Left lobe of liver (tissue), 2 donors: Measurements from ENCODE around the gene QPCTL. TPM values are rescaled to one million over a fixed set of nuclear protein-coding genes. Genes with fewer than 3 reads are reported as not detected.
"Not testable (repeated sequence)": the region's sequence is repeated elsewhere in the genome, so short reads cannot be mapped to it uniquely, and the experiment has no call there.

ENCODE experiments used
- ATAC-seq: fragments of 200-7000 bp; cut with Tn5 transposase; one replicate; pipeline ENCODE4 v1.9.1; 2020; ENCODE audit warnings: mild to moderate bottlenecking, moderate library complexity
- DNase-seq: peaks from one replicate; pipeline ENCODE4 v3.0.0-alpha.2; 2020; ENCODE audit warnings: low spot score
- total RNA-seq: library from RNA; stranded (reverse); gene quantifications from one replicate; pipeline ENCODE4 v1.2.1, GENCODE V29; 2021
- donor health status: DM: no; HTN: no; CAD: no; lungs with moderate emphysema.
- donor health status: DM: no; HTN: yes; CAD: no.

QPCTL gene
- total RNA-seq, 1 donor from 2014 or later = 7.8 TPM

DNA sequence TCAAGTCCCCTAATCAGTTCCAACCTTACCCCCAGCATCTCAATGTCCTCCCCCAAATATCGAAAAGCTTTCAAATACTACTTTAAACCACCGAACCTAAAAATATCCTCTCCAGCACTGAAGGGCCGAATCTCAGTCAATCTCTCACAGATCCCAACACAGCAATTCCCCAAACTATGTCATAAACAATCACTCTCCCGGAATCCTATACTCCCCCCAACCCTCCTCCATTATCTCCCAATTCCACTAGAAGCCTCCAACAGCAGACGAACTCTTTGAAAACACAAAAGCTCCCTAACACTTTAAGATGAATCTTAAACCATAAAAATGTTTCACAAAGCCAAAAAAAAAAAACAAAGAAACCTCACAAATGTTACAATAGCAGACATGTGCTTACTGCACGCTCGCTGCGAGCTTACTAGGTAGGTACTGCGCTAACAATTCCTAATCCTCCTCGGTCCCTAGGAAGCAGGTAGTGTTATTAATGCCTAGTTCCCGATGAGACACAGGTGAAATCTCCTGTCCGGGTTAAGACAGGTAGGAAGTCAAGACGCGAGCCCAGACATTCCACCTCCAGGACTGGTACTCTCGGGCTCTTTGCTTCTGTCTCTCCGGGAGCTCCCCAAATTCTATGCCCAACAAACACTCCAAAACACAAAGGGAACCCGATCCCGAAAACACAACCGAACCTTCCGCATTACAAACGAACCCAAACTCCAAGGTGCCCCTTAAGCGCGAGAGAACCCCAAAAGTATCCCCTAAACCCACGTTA lies 24.1 kb downstream of the QPCTL start:
- DNase-seq = no peak
- no peak for ATAC-seq

DNA sequence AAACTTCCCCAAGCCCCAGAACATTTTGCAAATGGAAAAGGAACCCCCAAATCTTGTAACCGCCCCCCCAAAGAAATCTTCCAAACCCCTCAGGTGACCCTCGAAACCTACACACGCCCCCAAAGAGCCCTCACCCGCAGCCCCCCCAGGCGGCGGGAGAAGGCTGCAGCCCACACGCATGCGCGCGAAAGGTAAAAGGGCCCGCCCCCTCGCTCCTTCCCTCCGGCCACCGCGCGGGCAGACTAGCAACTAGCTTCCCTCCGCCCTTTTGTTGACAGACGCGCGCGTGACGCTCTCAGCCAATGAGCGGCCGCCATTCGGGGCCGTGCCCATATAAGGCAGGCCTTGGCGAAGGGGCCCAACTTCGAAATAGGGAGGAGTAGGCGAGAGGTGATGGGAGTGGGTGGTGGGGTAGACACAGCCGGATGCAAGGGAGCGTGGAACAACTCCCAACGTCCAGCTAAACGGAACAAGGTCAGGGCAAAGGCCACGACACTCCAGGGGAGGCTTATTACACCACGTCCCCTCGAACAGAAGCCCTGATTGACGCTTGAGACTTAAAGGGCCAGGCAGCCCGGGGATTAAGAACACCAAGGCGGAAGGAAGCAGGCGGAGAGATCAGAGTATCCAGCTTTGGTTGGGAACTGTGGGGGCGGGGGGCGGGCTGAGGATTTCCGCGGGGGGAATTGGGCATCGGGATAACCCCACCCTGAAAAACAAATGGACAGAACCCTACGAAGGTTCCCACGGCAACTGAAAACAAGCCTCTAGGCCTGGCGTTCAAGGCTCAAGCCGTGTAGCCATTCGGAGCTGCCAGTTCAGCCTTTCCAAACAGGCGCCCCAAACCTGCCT lies 24.9 kb downstream of the QPCTL start:
- peak; percentile 100 for DNase-seq
- peak; percentile 89 for ATAC-seq

DNA sequence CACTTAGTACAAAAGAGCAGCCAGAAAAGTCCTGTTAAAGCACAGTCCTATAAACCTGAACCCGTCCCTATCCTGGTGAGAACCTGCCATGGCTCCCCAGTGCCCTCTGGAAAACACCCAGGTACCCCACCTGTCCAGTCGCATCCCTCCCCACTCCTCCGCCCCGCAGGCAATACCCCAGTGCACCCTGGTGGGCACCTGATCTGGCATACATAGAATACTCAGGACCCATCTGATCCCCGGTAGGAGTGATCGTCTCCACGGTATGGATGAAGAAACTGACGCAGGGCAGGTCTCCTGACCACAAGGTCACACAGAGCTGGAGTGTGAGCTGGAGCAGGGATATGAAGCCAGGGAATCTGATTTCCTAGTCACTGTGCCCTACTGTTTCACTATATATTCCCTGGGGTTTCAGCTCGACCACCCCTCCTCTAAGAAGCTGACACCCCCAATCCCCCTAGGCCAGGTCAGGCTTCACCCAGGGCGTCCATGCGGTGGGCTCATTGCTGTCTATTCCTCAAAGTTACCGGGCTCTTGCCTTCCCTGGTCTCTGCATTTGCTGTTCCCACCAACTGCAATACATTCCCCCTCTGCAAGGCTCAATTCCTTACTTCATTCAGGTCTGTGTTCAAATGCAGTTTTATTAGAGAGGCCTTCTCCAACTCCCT lies 25.7 kb downstream of the QPCTL start:
- DNase-seq = peak; percentile 52
- no peak for ATAC-seq

DNA sequence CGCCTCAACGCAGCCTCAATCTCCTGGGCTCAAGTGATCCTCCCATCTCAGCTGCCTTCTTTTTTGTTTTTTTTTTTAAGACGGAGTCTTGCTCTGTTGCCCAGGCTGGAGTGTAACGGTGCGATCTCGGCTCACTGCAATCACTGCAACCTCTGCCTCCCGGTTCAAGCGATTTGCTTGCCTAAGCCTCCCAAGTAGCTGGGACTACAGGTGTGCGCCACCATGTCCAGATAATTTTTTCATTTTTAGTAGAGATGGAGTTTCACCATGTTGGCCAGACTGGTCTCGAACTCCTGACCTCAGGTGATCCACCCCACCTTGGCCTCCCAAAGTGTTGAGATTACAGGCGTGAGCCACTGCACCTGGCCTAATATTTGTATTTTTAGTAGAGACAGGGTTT lies 27.6 kb downstream of the QPCTL start:
- DNase-seq, ATAC-seq: not testable (repeated sequence)

DNA sequence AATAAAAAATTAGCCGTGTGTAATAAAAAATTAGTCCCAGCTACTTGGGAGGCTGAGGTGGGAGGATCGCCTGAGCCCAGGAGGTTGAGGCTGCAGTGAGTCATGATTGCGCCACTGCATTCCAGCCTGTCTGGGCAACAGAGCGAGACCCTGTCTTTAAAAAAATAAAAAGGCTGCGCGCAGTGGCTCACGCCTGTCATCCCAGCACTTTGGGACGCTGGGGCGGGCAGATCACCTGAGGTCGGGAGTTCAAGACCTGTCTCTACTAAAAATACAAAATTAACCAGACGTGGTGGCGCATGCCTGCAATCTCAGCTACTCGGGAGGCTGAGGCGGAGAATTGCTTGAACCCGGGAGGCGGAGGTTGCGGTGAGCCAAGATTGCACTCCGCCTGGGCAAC lies 36.2 kb downstream of the QPCTL start:
- not testable (repeated sequence) for ATAC-seq, DNase-seq

DNA sequence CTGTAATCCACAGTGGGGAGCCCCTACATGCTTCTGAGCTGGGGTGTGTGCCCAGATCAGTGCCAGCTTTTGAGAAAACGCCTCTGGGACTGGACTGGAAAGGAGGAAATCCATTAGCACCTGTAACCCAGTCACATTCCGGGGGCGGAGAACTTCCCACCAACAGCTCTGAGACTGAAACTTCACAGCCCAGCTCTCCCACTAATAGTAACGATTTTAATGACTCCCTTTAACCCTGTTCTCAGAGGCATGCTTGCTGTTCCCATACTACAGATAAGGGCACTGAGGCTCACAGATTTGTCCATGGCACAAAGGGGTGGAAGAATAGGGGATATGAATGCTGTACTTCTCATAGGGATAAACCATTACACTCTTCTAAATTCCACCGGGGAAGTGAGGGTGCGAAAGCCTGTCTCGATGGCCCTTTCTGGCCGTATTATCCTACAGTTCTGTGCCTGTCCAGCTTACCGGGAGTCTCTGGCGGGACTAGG lies 37.4 kb downstream of the QPCTL start:
- no peak for DNase-seq
- ATAC-seq = no peak

DNA sequence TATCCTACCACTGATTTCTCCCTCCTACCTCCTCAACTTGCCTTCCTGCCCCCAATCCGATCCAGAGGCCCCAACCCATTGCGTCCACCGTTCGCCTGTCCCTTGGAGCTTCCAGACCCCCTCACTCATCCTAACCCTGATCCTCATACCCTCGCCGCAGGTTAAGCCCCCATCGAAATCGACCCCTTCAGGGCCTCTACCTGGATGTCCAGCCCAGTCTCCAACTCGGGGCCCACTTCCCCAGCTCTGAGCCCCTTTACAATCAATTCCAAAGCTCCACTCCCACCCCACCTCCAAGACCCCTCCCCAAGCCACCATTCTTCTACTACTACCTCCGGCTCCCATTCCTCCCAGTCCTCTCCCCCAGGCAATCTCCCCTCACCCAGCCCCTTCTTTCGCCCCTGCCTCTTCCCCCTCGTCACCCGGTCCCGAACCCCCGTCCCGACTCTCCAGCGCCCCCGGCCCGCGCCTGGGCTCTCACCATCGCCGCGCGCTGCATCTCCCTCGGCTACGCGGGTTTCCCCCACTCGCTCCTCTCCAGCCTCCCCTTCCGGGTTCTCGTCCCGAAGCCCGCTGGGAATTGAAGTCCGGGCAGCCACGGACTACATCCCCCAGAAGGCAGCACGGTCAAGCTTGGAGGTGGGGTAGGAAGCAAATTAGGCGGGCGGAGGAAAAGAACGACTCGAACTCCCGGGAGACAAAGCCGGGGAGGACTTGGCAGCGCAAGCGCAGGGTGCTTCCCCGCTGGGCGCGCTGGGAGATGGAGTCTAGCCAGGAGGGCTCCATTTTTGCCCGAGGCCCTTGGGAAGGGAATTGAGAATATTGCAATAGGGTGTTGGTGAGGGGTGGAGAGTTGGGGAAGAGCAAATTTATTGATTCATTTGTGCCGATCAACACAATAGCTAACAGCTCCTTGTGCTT lies 38.2 kb downstream of the QPCTL start, which contains the start of gene FBXO46:
FBXO46 (minus strand) TSS at position 529 of the 921 bp plus-strand sequence. CDS start 17,401 bp downstream, outside the sequence.
- ATAC-seq = peak; percentile 98
- peak; percentile 98 for DNase-seq

DNA sequence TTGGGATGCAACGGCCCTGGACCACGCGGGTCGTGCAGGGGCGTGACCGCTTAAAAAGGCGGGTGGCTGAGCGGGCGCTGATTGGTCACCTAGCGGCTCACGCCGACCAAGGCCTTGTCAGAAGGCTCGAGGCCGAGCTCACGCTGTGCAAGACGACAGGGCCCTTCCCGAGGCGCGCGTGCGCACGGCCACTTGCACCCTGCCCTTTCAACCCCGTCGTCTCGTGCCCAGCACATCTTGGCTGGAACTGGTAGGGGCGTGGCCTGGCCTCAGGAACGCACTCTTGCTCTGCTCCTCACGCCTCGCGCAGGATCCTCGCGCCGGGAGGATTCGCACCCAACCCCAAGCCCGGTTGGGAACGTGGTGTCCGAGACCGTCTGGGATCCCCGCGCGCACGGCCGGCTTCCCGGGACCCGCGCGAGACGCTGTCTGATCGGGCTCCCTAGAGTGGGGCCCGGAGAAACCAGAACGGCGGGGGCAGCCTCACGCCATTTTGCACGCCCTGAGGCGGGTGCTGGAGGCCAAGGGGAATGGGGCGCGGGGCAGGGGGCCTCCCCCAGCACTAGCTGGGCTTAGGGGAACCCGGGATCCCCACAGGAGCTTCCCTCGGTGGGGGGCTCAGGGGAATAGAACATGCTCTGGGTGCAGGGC lies 40.8 kb downstream of the QPCTL start, which contains the start of gene MEIOSIN:
MEIOSIN (plus strand) TSS at position 280 of the 651 bp plus-strand sequence. CDS start 1,938 bp downstream, outside the sequence.
- ATAC-seq = no peak
- DNase-seq = no peak

DNA sequence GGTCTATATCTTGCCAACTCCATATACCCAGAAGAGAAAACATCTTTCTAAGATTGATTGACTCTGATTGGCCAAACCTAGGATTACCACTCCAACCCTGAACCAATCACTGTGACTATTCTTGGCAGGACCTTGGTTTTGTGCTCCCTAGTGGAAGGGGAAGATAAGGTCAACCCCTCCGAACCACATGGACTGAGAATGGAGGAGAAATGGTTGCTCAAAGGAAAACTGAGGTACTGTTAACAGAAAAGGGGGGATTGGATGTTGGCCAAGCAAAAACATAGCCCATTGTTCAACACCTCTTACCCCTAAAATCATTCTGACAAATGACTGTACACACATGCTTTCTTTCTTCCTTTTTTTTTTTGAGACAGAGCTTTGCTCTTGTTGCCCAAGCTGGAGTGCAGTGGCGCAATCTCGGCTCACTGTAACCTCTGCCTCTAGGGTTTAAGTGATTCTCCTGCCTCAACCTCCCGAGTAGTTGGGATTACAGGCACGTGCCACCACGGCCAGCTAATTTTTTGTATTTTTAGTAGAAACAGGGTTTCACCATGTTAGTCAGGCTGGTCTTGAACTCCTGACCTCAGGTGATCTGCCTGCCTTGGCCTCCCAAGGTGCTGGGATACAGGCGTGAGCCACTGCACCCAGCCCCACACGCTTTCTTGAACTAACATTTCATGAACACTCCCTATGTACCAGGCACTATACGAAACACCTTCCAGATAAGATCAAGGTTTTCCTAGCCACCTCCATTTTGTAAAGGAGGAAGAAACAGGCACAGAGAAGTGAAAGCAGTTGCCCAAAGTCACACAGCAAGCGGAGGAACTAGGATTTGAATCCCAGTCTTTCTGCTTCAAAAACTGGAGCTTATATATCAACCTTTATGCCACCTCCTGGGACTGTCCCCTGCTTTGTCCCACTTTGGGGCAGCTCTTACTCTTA lies 47.3 kb downstream of the QPCTL start:
- ATAC-seq (no peak), DNase-seq (no peak)

DNA sequence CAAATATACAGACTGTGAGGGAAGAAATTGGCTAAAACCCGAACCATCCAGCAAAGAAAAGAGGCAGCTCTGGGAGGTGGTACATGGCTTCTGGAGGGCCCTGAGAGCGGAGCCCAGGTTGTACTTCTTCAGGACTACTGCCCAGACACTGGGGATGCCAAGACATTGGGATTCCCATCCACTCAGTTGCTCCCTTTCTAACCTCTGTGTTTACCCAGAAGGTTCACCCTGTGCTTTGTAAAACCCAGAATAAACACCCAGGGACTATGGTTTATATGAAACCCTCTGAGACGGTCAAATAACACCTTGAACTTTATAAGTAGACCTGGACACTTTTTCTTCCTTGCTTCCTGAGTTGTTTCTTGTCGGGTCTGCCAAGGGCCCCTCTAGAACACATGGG lies 50.5 kb downstream of the QPCTL start:
- DNase-seq (no peak), ATAC-seq (no peak)

DNA sequence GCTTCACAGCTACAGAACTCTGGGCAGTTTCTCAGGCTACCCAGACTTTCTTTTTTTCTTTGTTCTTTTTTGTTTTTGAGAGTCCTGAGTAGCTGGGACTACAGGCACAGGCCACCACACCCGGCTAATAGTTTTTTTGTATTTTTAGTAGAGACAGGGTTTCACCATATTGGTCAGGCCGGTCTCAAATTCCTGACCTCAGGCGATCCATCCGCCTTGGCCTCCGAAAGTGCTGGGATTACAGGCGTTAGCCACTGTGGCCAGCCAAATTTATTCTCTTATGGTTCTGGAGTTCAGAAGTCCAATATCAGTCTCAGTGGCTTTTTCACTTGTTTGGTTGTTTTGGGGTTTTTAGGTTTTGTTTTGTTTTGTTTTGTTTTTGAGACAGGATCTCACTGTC lies 53.1 kb downstream of the QPCTL start:
- ATAC-seq = no peak
- DNase-seq = no peak

DNA sequence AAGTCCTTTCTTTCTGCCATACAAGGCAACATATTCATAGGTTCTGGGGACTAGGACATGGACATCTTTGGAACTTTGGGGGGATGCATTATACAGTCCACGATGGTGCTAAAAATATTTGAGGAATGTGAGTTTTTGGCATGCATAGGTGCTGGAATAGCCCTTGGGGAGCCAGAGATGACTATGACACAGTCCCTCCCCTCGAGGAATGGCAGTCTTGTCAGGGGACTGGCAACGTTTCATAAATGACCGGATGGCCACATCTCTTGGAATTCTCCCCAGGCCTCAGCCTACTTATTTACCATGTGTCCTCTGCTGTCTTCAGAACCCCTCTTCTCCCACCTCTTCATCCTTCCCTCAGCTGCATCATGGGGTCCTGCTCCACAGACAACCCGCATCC lies 54.4 kb downstream of the QPCTL start:
- ATAC-seq (no peak), DNase-seq (no peak)

DNA sequence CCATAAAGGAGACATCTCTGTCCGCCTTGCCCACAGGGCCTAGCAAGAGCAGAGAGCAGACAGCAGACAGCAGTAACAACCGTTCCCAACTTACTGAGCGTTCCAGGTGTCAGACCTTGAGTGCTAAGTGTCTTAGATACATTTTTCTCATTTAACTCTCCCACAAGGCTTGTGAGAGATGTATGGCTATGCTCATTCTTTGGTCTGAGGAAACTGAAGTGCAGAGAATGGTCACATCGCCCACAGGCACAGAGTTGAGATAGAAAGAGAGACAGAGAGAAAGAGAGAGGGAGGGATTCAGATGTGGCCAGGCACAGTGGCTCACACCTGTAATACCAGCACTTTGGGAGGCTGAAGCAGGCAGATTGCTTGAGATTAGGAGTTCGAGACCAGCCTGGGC lies 55.0 kb downstream of the QPCTL start:
- ATAC-seq (no peak), DNase-seq (no peak)

DNA sequence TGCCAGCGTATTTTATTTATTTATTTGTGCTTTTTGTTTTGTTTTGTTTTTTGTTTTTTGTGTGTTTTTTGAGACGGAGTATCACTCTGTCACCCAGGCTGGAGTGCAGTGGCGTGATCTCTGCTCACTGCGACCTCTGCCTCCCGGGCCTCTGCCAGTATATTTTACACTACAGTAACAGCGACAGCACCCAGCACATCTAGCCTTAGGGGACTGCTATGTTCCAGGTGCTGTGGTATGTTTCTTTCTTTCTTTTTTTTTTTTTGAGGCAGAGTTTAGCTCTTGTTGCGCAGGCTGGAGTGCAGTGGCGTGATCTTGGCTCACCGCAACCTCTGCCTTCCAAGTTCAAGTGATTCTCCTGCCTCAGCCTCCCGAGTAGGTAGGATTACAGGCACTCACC lies 59.0 kb downstream of the QPCTL start:
- not testable (repeated sequence) for DNase-seq, ATAC-seq

DNA sequence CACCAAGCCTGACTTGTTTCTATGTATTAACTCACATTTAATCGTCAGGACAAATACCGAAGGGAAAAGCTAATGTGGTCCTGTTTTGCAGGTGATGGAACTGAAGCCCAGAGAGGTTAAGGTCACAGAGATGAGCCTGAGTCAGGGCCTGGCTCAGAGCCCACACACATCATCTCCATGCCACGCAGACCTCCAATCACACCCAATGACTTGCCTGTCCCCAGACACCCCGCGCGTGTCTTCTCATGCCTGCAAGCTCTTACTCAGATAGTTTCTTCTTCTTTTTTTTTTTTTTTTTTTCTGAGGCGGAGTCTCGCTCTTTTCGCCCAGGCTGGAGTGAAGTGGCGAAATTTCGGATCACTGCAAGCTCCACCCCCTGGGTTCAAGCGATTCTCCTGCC lies 60.2 kb downstream of the QPCTL start:
- DNase-seq (no peak), ATAC-seq (no peak)

DNA sequence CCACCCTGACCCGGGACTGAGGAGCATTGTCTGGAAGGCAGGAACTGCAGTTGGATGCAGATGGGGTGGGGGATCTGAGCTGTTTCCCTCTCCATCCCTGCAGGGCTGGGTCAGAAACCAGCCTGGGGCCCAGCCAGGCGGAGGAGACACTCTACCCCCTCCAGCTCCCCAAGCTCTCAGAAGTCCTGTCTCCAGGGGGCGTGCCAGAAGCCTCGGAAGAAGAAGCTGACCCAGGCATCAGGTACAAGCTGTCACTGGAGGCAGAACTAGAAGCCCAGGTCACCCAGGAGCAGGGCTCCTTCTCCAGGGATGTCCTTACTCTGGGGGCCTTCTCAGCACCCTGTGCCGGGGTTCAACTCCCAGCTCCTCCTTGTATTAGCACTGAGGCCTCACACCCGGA lies 61.1 kb downstream of the QPCTL start:
- ATAC-seq = no peak
- no peak for DNase-seq
